GM12891 (cell line): ENCODE data around the gene CES1.

Experiments used
- POLR2A ChIP-seq: IDR thresholded peaks from 2 replicates; pipeline ENCODE4 v1.6.1; 2011; ENCODE audit warnings: low read depth, low read length, control low read depth
- TAF1 ChIP-seq: IDR thresholded peaks from 2 replicates; pipeline ENCODE4 v1.6.1; 2011; ENCODE audit warnings: low read depth, low read length, control low read depth

DNA sequence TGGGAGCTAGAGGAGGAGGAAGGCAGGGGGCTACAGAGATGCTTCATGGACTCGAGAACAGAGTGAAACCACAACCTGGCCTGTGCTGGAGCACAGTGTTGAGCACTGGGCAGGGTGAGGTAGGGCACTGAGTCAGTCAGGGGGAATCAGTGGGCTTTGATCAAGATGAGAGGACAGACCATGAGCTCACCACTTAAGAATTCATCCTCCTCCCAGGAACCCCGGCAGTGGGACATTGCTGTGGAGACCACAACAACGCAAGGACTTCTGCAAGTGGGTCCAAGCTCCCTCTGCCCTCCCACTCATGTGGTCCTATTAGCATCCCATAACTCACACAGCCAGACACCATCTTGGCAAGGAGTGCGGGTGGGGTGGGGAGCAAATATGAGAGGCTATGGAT lies 44.0 kb upstream of the CES1 start:
- no peak for TF ChIP-seq TAF1
- no peak for TF ChIP-seq POLR2A
